ENCODE results near the gene DPP6.

Gene DPP6

GRCh38 chr7:154729056-154729455 lies 676.9 kb downstream of the DPP6 start:
- DNase-seq (ENCODE audit: low read depth), result no peak
- H3K4me3 ChIP-seq (ENCODE audit: low read depth, low read length), result no peak overlapping the region
- TF ChIP-seq, protein P1, sequence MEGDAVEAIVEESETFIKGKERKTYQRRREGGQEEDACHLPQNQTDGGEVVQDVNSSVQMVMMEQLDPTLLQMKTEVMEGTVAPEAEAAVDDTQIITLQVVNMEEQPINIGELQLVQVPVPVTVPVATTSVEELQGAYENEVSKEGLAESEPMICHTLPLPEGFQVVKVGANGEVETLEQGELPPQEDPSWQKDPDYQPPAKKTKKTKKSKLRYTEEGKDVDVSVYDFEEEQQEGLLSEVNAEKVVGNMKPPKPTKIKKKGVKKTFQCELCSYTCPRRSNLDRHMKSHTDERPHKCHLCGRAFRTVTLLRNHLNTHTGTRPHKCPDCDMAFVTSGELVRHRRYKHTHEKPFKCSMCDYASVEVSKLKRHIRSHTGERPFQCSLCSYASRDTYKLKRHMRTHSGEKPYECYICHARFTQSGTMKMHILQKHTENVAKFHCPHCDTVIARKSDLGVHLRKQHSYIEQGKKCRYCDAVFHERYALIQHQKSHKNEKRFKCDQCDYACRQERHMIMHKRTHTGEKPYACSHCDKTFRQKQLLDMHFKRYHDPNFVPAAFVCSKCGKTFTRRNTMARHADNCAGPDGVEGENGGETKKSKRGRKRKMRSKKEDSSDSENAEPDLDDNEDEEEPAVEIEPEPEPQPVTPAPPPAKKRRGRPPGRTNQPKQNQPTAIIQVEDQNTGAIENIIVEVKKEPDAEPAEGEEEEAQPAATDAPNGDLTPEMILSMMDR (IDR thresholded peaks at IDR 0.05; ENCODE audit: control insufficient read depth, extremely low read depth, insufficient read depth), result no peak

GRCh38 chr7:154735766-154736165 lies 683.6 kb downstream of the DPP6 start:
- TF ChIP-seq, protein P1 (IDR thresholded peaks at IDR 0.05; ENCODE audit: control insufficient read depth, extremely low read depth, insufficient read depth), result no peak
- no peak overlapping the region for H3K4me3 ChIP-seq (ENCODE audit: low read depth, low read length)
- DNase-seq (ENCODE audit: low read depth), result no peak

- H3K4me3 ChIP-seq (ENCODE audit: low read depth, low read length), result no peak overlapping the region
- DNase-seq (ENCODE audit: low read depth), result no peak
- TF ChIP-seq, protein P1 (IDR thresholded peaks at IDR 0.05; ENCODE audit: control insufficient read depth, extremely low read depth, insufficient read depth), result no peak
These were observed 684.2 kb downstream of the DPP6 start for GRCh38 chr7:154736389-154736788.

GRCh38 chr7:154738216-154738615 lies 686.0 kb downstream of the DPP6 start:
- no peak overlapping the region for H3K4me3 ChIP-seq (ENCODE audit: low read depth, low read length)
- no peak for DNase-seq (ENCODE audit: low read depth)
- TF ChIP-seq, protein P1 (IDR thresholded peaks at IDR 0.05; ENCODE audit: control insufficient read depth, extremely low read depth, insufficient read depth), result no peak

- no peak overlapping the region for H3K4me3 ChIP-seq (ENCODE audit: low read depth, low read length)
- no peak for DNase-seq (ENCODE audit: low read depth)
- TF ChIP-seq, protein P1 (IDR thresholded peaks at IDR 0.05; ENCODE audit: control insufficient read depth, extremely low read depth, insufficient read depth), result no peak
These were observed 688.9 kb downstream of the DPP6 start for GRCh38 chr7:154741131-154741530.

- DNase-seq (ENCODE audit: low read depth), result no peak
- TF ChIP-seq, protein P1 (IDR thresholded peaks at IDR 0.05; ENCODE audit: control insufficient read depth, extremely low read depth, insufficient read depth), result no peak
These were observed 691.0 kb downstream of the DPP6 start for GRCh38 chr7:154743206-154743605.

GRCh38 chr7:154744256-154744860 lies 692.2 kb downstream of the DPP6 start:
- no peak for DNase-seq (ENCODE audit: low read depth)

More at GRCh38 chr7:154743206-154743605, 691.0 kb downstream of the DPP6 start:
- H3K4me3 ChIP-seq (ENCODE audit: low read depth, low read length), result no peak overlapping the region

More at GRCh38 chr7:154744256-154744860, 692.2 kb downstream of the DPP6 start:
- H3K4me3 ChIP-seq (ENCODE audit: low read depth, low read length), result no peak overlapping the region
- TF ChIP-seq, protein P1 (IDR thresholded peaks at IDR 0.05; ENCODE audit: control insufficient read depth, extremely low read depth, insufficient read depth), result peak; percentile 84

Data from LNCaP clone FGC (cell line).